Right lobe of liver (tissue), 4 donors: ENCODE data around the gene CDK8.
"Not testable (repeated sequence)": the region's sequence is repeated elsewhere in the genome, so short reads cannot be mapped to it uniquely, and the experiment has no call there.

Experiments
- POLR2A ChIP-seq: fragments of 450-650 bp; IDR thresholded peaks from one replicate; pipeline ENCODE4 v1.6.1; 2017; ENCODE audit warnings: antibody characterized with exemption, mild to moderate bottlenecking
- TF ChIP-seq, protein P1 (sequence below), 4 donors: fragments of 200-600 bp in 3 of 4; fragments of 450-650 bp in 1 of 4; IDR thresholded peaks; one replicate each; pipeline versions ENCODE4 v1.5.1 to v1.8.0; 2016 to 2022; ENCODE audit warnings: antibody characterized with exemption in 4 of 4, mild to moderate bottlenecking in 2 of 4
- donor health status: DM: no; HTN: no; CAD: no.
- donor health status: DM: no; HTN: no; CAD: no.
- donor health status: DM: no; HTN: yes; CAD: no.

DNA sequence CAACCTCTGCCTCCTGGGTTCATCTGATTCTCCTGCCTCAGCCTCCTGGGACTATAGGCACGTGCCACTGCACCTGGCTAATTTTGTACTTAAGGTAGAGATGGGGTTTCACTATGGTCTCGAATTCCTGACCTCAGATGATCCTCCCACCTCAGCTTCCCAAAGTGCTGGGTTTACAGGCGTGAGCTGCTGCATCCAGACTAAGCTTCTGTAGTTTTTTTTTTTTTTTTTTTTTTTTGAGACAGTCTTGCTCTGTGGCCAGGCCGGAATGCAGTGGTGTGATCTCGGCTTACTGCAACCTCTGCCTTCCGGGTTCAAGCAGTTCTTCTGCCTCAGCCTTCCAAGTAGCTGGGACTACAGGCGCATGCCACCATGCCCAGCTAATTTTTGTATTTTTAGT is 34.9 kb downstream of the CDK8 start:
- TF ChIP-seq, protein P1, sequence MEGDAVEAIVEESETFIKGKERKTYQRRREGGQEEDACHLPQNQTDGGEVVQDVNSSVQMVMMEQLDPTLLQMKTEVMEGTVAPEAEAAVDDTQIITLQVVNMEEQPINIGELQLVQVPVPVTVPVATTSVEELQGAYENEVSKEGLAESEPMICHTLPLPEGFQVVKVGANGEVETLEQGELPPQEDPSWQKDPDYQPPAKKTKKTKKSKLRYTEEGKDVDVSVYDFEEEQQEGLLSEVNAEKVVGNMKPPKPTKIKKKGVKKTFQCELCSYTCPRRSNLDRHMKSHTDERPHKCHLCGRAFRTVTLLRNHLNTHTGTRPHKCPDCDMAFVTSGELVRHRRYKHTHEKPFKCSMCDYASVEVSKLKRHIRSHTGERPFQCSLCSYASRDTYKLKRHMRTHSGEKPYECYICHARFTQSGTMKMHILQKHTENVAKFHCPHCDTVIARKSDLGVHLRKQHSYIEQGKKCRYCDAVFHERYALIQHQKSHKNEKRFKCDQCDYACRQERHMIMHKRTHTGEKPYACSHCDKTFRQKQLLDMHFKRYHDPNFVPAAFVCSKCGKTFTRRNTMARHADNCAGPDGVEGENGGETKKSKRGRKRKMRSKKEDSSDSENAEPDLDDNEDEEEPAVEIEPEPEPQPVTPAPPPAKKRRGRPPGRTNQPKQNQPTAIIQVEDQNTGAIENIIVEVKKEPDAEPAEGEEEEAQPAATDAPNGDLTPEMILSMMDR (IDR thresholded peaks at IDR 0.05): not testable (repeated sequence)
- TF ChIP-seq POLR2A: not testable (repeated sequence)
